HG02943 (cell line): ENCODE data around the gene CPVL.

Experiments used
- ATAC-seq: cut with Tn5 transposase; IDR thresholded peaks from one replicate; pipeline ENCODE4 v1.9.1; 2021; ENCODE audit warnings: mild to moderate bottlenecking, low read depth, moderate library complexity; ENCODE audit not compliant: unreplicated experiment

CPVL gene

GRCh38 chr7:29053105-29053872 is 93.0 kb downstream of the CPVL start:
- no peak for ATAC-seq

DNA sequence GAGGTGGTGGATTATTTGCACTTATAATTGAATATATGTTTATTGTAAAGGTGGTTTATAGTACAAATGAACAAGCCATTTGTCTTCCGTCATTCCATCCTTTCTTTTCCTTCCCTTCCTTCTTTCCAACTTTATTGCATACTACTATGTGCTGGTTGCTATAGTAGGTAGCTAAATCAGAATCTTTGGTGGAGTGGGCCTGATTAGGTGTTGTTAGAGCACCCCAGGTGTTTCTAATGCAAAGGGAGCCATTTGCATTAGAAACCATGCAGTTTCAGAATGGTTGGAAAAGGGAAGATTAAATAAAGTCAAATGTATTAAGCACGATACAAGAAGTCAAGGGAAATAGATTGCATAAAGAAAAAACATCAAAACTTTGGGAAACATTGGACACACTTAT is 99.4 kb downstream of the CPVL start:
- ATAC-seq: no peak

DNA sequence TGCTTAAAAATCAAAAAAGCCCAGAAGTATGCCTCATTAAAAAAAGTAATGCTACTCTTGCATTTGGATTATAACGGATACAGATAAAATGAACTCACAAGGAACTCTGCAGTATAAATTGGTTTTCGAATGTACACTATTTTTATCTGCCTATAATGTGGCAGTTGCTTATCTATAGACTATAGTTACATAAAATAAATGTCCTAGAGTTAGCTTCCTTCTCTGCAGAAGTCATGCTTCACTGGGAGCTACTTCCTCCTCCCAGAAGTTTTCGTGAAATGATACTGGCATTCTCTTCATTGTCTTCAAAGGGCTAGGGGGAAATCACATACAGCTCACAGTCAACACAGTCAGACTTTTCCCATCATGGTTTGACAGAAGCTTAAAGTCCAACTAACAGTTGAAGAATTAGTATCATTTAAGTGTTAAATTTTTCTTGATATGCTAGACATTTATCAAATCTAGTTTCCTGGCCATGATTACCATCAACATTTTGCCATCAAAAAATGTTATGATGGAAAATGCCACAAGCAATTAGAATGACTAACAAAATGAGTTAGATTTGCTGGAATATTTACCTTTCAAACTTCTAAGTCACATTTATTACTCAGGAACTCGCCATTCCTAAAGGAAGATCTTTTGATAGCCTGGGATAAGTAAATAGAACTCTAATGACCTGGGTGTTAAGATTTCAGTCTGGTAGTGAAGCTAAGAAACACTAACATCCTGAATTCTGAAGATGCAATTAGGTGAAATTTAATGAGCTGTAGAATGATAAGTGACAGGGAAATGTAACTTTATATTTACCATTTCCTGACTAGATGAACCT is 100.9 kb downstream of the CPVL start:
- no peak for ATAC-seq

DNA sequence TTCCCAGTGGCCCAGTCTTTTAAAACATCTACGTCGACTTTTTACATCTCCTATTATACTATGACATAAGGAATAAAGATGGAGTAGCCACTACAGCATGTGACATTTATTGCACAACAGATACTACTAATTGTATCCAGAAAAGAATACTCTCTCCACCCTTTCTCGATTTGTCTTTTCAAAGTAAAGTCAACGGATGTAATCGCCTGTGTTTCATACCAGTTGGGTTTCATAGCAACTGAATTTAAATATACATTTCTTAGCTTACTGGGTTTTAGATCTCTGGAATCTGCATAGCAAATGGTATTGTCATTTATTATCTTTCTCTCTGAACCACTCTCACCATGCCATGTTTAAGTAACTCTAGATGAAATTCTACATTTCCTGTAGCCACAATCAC is 101.8 kb downstream of the CPVL start:
- no peak for ATAC-seq

DNA sequence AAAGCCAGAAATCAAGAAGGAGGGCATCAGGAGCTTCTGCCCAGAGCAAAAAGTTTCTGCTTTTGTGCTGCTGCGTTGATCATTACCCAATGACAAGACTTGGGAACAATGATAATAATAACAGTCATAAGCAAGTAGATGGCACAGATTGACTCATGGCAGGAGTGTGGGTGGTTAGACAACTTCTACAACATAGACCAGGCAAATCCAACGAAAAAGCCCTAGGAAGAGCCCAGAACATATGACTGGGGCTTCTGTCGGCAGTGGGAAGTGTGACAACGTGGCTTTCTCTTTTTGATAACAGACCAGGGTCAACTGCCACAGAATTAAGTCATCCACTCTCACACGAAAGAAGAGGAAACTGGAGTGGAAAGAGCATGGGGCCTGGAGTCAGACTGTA is 102.8 kb downstream of the CPVL start:
- no peak for ATAC-seq

DNA sequence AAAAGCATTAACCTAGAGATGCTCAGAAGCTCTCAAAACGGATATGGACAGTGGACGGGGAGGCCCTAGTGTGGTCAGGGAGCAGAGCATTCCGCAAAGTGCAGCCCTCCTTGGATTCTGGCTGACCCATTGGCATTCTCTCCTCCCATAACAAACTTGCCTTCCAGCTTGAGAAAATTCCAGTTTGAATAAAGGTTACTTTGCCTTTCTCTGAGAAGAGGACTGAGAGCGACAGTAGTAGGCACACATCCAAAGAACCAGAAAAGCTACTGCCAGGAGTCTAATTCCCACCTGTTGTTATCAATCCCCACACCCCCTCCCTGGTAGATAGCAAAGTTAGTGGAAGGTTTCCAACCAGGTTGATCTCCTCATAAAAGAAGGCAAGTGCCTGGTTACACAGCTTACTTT is 103.5 kb downstream of the CPVL start:
- no peak for ATAC-seq

GRCh38 chr7:29041991-29042390 is 104.3 kb downstream of the CPVL start:
- ATAC-seq: no peak

DNA sequence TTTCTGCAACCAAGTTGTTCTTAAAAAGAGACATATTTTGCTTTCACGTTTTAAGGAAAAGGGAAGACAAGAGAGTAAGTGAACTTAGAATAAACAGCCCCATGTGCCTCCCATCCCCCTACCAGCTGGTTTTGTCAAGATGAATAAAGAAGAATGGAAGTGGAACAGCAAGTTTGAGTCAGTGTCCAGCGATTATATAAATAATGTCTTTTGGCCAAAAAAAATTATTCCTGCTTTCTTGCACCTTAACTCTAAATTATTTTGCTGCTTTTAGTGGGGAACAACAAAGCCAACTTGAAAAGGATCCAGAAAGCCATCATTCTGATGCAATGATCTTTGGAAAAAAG is 105.8 kb downstream of the CPVL start:
- ATAC-seq: no peak

DNA sequence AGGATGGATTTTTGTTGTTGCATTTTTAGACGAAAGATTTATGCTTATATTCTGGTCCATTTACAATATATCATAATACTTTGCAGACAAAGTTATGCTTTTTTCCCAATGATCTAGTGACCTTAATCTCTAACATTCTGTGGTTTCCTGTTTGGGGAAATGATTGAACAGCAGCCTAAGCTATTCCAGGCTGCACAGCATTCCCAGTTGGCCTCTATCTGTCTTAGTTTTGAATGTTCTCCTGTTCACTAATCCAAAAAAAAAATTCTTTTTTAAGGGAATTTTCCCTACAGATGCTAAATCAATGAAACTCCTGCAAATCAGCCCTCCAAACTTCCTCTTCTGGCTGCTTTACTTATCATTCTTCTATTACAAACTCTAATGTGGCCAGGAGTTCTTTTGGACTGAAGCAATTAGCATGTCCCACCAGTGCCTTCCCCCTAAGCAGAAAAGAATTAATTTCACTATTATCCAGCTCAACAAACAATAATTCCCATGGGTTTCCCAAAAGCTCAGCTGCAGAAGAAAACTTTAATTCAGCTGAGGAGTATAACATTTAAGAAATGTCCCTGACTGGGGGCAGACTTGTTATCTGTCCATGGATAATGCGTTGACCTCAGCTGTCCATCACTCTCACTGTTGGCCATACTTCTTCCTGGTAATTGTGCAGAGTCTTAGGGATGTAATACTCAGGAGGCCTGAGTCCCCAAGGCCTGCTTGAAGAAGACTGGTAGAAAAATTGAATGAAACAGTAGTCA is 106.3 kb downstream of the CPVL start:
- ATAC-seq: no peak

DNA sequence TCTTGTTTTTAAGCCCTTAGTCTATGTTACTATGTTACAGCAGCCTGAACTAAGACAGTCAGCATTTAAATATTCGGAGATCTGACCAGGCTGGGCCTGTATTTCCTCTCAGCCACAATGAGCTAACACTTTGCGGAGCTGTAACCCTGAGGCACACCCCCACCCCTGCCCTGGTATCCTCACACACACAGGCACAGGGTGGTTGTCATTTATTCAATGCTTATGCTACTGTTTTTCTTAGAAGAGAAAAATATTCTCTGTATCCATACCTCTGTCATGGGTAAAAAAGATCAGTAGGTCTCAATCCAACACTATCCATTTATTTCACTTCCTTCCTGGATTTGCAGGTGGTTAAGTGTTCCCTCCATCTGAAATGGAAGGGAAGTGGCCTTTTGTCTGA is 107.9 kb downstream of the CPVL start:
- ATAC-seq: no peak

- no peak for ATAC-seq
Measured at GRCh38 chr7:29035044-29035740, 111.1 kb downstream of the CPVL start.

DNA sequence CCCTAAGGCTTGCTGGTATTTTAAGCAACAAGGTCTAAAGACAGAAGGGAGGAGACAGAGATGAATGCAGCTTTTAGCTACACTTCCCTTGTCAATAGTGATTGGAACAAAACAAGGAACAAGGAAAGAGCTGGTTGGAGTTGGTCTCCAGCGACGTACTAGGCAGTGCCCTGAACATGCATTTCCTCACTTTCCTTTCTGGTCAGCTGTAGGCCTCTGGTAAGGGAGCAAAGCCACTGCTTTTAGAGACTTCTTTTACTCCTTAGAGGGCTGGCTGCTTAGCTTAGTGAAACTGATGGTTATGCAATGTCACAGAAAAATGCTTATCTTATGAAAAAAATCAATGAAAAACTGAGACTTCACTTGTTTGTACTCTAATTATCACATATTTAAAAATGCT is 112.8 kb downstream of the CPVL start:
- no peak for ATAC-seq

DNA sequence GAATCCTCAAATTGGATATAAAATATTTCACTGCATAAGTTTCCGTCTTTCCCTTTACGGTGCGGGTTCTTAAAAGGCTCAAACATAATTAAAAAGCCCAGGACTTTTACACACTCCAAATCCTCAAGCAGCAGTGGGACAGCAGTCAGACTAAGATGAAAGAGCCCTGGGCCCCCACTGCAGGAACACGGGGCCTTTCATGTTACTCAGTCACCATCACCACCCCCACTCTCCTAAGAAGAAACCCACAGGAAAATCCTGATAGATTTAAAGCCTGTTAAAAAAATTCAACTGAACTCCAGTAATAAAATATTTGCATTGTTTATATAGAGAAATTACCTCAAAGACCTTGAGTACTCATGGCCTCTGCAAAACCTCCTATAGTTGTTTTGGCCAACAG is 114.2 kb downstream of the CPVL start:
- ATAC-seq: no peak

DNA sequence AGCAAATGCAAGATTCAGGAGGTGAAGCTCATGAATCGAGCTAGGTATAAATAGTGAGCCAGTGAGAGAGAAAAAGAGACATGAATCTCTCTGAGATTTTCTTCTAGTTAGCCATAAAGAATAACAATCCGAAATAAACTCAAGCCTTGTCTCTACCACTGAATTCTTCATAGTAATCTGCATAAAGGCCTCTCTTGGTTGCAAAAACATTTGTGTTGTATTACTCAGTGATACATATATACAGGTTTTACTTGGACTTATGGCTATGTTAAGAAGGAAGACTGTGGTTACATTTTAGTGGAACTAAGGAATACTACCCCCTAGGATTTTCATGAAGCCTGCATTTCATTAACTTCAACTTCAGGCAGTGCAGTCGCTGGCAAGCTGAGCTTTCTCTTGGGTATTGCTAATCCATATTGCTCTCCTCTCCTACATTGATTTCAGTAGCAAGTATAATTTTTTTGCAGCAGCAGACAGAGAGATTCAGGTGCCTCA is 115.5 kb downstream of the CPVL start:
- no peak for ATAC-seq

GRCh38 chr7:29022291-29022988 is 123.9 kb downstream of the CPVL start:
- no peak for ATAC-seq

- ATAC-seq: no peak
Measured at GRCh38 chr7:29019896-29020295, 126.4 kb downstream of the CPVL start.

DNA sequence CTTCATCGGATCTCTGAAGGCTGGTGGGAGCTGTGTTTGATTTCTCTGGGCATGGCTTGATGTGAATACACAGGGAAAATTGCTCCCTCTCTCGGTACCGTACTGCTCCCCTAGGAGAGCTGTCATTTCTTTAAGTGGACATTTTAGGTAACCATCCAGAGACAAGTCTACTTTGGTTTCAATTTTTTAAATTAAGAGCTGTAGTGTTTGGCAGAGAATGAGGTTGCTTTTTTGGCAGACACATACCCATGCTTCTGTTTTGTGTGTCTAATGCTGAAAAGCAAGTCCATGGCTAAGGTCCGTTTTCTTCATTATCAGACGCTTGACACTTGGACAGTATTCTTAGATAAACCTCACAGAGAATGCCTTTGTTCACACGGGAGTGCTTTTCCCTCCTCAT is 127.0 kb downstream of the CPVL start:
- no peak for ATAC-seq

DNA sequence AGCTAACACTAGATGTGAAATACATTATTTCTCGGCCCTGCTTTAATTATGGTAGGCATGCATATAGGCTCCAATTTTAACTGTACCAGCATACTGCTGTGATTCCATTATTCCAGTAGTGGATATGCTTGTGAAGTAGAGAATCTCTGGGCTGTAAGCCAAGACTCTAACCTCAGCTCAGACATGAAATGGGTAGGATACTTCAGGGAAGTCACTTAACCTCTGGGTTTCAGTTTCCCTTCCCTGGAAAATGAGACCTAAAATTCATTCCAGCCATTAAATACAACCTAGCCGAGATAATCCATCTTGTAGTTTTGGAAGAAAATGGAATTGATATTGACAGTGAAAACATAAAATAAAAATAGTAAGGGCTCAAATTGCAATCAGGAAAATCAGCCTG is 128.6 kb downstream of the CPVL start:
- ATAC-seq: no peak

GRCh38 chr7:29014725-29015124 is 131.6 kb downstream of the CPVL start:
- ATAC-seq: no peak

DNA sequence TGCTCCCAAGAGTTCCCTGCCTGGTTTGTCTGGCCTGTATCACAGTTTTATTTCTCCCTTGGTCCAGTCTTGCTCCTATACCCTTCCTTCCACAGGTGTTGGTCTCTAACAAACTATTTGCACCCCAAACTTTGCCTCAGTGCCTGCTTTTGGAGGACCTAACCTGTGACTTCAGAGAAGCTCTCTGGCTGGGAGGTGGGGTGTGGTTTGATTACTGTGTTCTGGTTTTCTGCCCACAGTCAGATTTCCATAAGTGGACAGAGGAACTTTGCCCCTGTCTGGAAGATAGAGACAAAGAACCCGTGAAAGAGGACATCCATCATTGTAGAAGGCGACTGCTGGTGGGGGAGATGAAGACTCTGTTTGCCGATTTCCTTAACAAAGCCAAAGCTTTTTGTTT is 132.4 kb downstream of the CPVL start:
- ATAC-seq: no peak
